ENCODE results near the gene CD22.

Gene CD22

GRCh38 chr19:35341565-35342225 lies 12.7 kb downstream of the CD22 start:
- Histone ChIP-seq H3K36me3 (replicated peaks; ENCODE audit: low read depth, low read length) (peaks cover 72% of the 10 kb centered on the region), H3K9me3 (ENCODE audit: insufficient read depth, low read length) (no peaks in the 10 kb centered on the region), H3K4me3 (ENCODE audit: low read length) (no peak overlapping the region), H3K4me1 (ENCODE audit: low read length) (peaks cover 26% of the 10 kb centered on the region), H3K4me2 (ENCODE audit: low read length) (no peak overlapping the region), H3K27ac (ENCODE audit: low read length) (no peak overlapping the region), H2AFZ (ENCODE audit: low read depth, low read length) (no peak overlapping the region), H3K9ac (ENCODE audit: low read length) (no peak overlapping the region), H3K27me3 (ENCODE audit: low read depth, low read length) (no peaks in the 10 kb centered on the region), H3K79me2 (ENCODE audit: low read length) (peaks cover 7% of the 10 kb centered on the region; the same call in 1 of the 2 replicates), H4K20me1 (ENCODE audit: insufficient read depth, low read length) (no peaks in the 10 kb centered on the region)
- TF ChIP-seq CTCF (IDR thresholded peaks at IDR 0.05; ENCODE audit: low read depth, low read length) (no peak), EZH2phosphoT487 (IDR thresholded peaks at IDR 0.05; ENCODE audit: low read depth) (no peak)

- Histone ChIP-seq H3K27me3 (ENCODE audit: low read depth, low read length) (no peaks in the 10 kb centered on the region), H4K20me1 (ENCODE audit: insufficient read depth, low read length) (no peaks in the 10 kb centered on the region), H3K79me2 (ENCODE audit: low read length) (peaks cover 7% of the 10 kb centered on the region; the same call in 1 of the 2 replicates), H3K9me3 (ENCODE audit: insufficient read depth, low read length) (no peaks in the 10 kb centered on the region), H3K36me3 (replicated peaks; ENCODE audit: low read depth, low read length) (peaks cover 72% of the 10 kb centered on the region), H3K9ac (ENCODE audit: low read length) (no peak overlapping the region), H2AFZ (ENCODE audit: low read depth, low read length) (no peak overlapping the region), H3K4me3 (ENCODE audit: low read length) (no peak overlapping the region), H3K4me1 (ENCODE audit: low read length) (peaks cover 26% of the 10 kb centered on the region), H3K27ac (ENCODE audit: low read length) (no peak overlapping the region), H3K4me2 (ENCODE audit: low read length) (no peak overlapping the region)
- TF ChIP-seq CTCF (IDR thresholded peaks at IDR 0.05; ENCODE audit: low read depth, low read length) (no peak), EZH2phosphoT487 (IDR thresholded peaks at IDR 0.05; ENCODE audit: low read depth) (no peak)
These were observed 13.4 kb downstream of the CD22 start for GRCh38 chr19:35342430-35342829.

- TF ChIP-seq CTCF (IDR thresholded peaks at IDR 0.05; ENCODE audit: low read depth, low read length) (no peak), EZH2phosphoT487 (IDR thresholded peaks at IDR 0.05; ENCODE audit: low read depth) (no peak)
- Histone ChIP-seq H3K27ac (ENCODE audit: low read length) (no peak overlapping the region), H3K9ac (ENCODE audit: low read length) (no peak overlapping the region), H3K4me3 (ENCODE audit: low read length) (no peak overlapping the region), H3K9me3 (ENCODE audit: insufficient read depth, low read length) (no peaks in the 10 kb centered on the region), H3K36me3 (replicated peaks; ENCODE audit: low read depth, low read length) (peaks cover 76% of the 10 kb centered on the region), H3K79me2 (ENCODE audit: low read length) (no peaks in the 10 kb centered on the region), H3K27me3 (ENCODE audit: low read depth, low read length) (no peaks in the 10 kb centered on the region), H3K4me1 (ENCODE audit: low read length) (peaks cover 42% of the 10 kb centered on the region), H4K20me1 (ENCODE audit: insufficient read depth, low read length) (no peaks in the 10 kb centered on the region), H3K4me2 (ENCODE audit: low read length) (no peak overlapping the region), H2AFZ (ENCODE audit: low read depth, low read length) (no peak overlapping the region)
These were observed 15.6 kb downstream of the CD22 start for GRCh38 chr19:35344511-35345031.

GRCh38 chr19:35345671-35346111 lies 16.7 kb downstream of the CD22 start:
- Histone ChIP-seq H3K9me3 (ENCODE audit: insufficient read depth, low read length) (no peaks in the 10 kb centered on the region), H3K4me2 (ENCODE audit: low read length) (peak overlapping the region; percentile 55), H2AFZ (ENCODE audit: low read depth, low read length) (no peak overlapping the region), H3K36me3 (replicated peaks; ENCODE audit: low read depth, low read length) (peaks cover 67% of the 10 kb centered on the region), H3K4me3 (ENCODE audit: low read length) (no peak overlapping the region; the same call in 1 of the 2 replicates), H3K79me2 (ENCODE audit: low read length) (no peaks in the 10 kb centered on the region), H3K9ac (ENCODE audit: low read length) (peak overlapping the region; percentile 91), H3K4me1 (ENCODE audit: low read length) (peaks cover 54% of the 10 kb centered on the region), H3K27ac (ENCODE audit: low read length) (peak overlapping the region; percentile 97), H3K27me3 (ENCODE audit: low read depth, low read length) (no peaks in the 10 kb centered on the region), H4K20me1 (ENCODE audit: insufficient read depth, low read length) (no peaks in the 10 kb centered on the region)
- TF ChIP-seq EZH2phosphoT487 (IDR thresholded peaks at IDR 0.05; ENCODE audit: low read depth) (no peak), CTCF (IDR thresholded peaks at IDR 0.05; ENCODE audit: low read depth, low read length) (no peak)
